Adrenal gland (tissue), 5 donors: ENCODE results near the gene RARB.

ENCODE experiments used
- POLR2A ChIP-seq, 2 donors: fragments of 450-650 bp; IDR thresholded peaks; one replicate each; pipeline ENCODE4 v1.6.1; 2017; ENCODE audit warnings: antibody characterized with exemption in 2 of 2, mild to moderate bottlenecking in 2 of 2, moderate library complexity in 1 of 2
- TF ChIP-seq, protein P1 (sequence below), 6 experiments: fragments of 450-650 bp in 4 of 6; fragments of 200-600 bp in 2 of 6; sonication (generic) in 1 of 6; IDR thresholded peaks; 1 replicate in 5 of 6; 2 replicates in 1 of 6; pipeline versions ENCODE4 v1.5.1 to v1.8.0; 2016 to 2021; ENCODE audit warnings: antibody characterized with exemption in 6 of 6, mild to moderate bottlenecking in 2 of 6, moderate library complexity in 1 of 6
- donor health status: DM: no; HTN: no; CAD: no.

DNA sequence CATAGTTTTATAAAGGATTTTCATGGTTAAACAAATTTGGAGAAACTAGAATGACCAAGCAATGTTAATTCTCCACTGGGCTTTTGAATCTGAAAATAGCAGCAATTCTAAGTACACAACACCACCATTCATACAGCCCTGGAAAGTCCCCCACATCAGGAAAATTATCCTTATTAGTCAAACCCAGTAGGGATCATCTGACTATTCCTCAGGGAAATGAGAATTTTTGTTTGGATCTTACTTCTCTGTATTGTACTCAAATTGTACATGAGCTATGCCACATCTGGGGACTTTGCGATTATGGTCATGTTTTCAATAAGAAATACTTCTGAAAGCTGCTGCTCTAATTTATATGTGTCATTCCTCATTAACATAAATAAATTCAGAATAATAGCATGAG, 46.0 kb downstream of the RARB start:
- TF ChIP-seq, protein P1, sequence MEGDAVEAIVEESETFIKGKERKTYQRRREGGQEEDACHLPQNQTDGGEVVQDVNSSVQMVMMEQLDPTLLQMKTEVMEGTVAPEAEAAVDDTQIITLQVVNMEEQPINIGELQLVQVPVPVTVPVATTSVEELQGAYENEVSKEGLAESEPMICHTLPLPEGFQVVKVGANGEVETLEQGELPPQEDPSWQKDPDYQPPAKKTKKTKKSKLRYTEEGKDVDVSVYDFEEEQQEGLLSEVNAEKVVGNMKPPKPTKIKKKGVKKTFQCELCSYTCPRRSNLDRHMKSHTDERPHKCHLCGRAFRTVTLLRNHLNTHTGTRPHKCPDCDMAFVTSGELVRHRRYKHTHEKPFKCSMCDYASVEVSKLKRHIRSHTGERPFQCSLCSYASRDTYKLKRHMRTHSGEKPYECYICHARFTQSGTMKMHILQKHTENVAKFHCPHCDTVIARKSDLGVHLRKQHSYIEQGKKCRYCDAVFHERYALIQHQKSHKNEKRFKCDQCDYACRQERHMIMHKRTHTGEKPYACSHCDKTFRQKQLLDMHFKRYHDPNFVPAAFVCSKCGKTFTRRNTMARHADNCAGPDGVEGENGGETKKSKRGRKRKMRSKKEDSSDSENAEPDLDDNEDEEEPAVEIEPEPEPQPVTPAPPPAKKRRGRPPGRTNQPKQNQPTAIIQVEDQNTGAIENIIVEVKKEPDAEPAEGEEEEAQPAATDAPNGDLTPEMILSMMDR (IDR thresholded peaks at IDR 0.05): no peak
- TF ChIP-seq POLR2A (IDR thresholded peaks at IDR 0.05): no peak
